Activated CD8-positive, alpha-beta memory T cell treated with anti-CD3 and anti-CD28 coated beads for 48 hours (primary cell): ENCODE results near the gene KIAA0040.
"Not testable (repeated sequence)": the region's sequence is repeated elsewhere in the genome, so short reads cannot be mapped to it uniquely, and the experiment has no call there.

Experiments
- DNase-seq, 3 experiments: peaks; one replicate each; pipeline ENCODE4 v3.0.0-alpha.2; 2020; ENCODE audit warnings: low read depth in 2 of 3, low spot score in 2 of 3

KIAA0040 gene

DNA sequence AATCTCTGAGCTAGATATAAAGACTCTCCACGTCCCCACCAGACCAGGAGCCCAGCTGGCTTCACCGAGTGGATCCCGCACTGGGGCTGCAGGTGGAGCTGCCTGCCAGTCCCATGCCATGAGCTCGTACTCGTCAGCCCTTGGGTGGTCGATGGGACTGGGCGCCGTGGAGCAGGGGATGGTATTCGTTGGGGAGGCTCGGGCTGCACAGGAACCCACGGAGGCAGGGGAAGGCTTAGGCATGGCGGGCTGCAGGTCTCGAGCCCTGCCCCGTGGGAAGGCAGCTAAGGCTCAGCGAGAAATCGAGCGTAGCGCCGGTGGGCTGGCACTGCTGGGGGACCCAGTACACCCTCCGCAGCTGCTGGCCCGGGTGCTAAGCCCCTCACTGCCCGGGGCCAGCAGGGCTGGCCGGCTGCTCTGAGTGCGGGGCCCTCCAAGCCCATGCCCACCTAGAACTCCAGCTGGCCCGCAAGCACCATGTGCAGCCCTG is 84.2 kb downstream of the KIAA0040 start:
- not testable (repeated sequence) for DNase-seq
